Measurements from ENCODE around the gene TFAP2A.

Gene TFAP2A

GRCh38 chr6:10373642-10374359 is 41.1 kb downstream of the TFAP2A start:
- ChIA-PET CTCF (interaction anchor here (0.8 kb wide), 1 partner anchor 63 kb away, joined by 3 read pairs; no protein-coding TSS in a partner anchor), POLR2A (no interaction called here)
- Histone ChIP-seq H3K36me3 (ENCODE audit: control insufficient read depth in 2 of 2, insufficient read depth in 1 of 2, low read length in 2 of 2) (no peaks in the 10 kb centered on the region), H3K4me3 (ENCODE audit: low read depth, low read length) (no peak overlapping the region), H3K4me1 (ENCODE audit: control insufficient read depth, insufficient read depth, low read length) (no peaks in the 10 kb centered on the region), H3K9me3 (ENCODE audit: control insufficient read depth, insufficient read depth, low read depth, low read length) (no peaks in the 10 kb centered on the region), H3K27ac (ENCODE audit: extremely low read depth, low read depth, low read length) (no peak overlapping the region)
- TF ChIP-seq ZNF518A (tag by site-specific recombination; conservative IDR thresholded peaks at IDR 0.05; ENCODE audit: low read depth), result no peak
- no peak for TF ChIP-seq KLF16 (tag by site-specific recombination; IDR thresholded peaks at IDR 0.05)
- peak; percentile 33; the same call in 1 of the 2 replicates for TF ChIP-seq PRDM6 (tag by site-specific recombination; IDR thresholded peaks at IDR 0.05)
- TF ChIP-seq ZNF530 (tag by site-specific recombination; IDR thresholded peaks at IDR 0.05; ENCODE audit: low read depth), result no peak
- no peak for TF ChIP-seq ZNF146 (tag by site-specific recombination; IDR thresholded peaks at IDR 0.05)
- no peak for TF ChIP-seq SCRT2 (tag by site-specific recombination; IDR thresholded peaks at IDR 0.05)
- TF ChIP-seq ZNF404 (tag by site-specific recombination; IDR thresholded peaks at IDR 0.05), result no peak
- peak; percentile 45; the same call in 1 of the 2 replicates for TF ChIP-seq ZBTB17 (tag by site-specific recombination; IDR thresholded peaks at IDR 0.05)
- no peak for TF ChIP-seq ZNF132 (tag by site-specific recombination; IDR thresholded peaks at IDR 0.05; ENCODE audit: borderline replicate concordance)
- TF ChIP-seq ZNF48 (tag by site-specific recombination; IDR thresholded peaks at IDR 0.05), result no peak
- no peak for TF ChIP-seq ZNF239 (tag by site-specific recombination; IDR thresholded peaks at IDR 0.05)
- no peak for TF ChIP-seq ZNF274 (IDR thresholded peaks at IDR 0.05; ENCODE audit: low read length)
- no peak for TF ChIP-seq ZNF274 (tag by site-specific recombination; IDR thresholded peaks at IDR 0.05; ENCODE audit: borderline replicate concordance)
- peak; percentile 67; the same call in 1 of the 2 replicates for TF ChIP-seq KLF1 (tag by site-specific recombination; IDR thresholded peaks at IDR 0.05)
- no peak for TF ChIP-seq AEBP2 (tag by site-specific recombination; IDR thresholded peaks at IDR 0.05; ENCODE audit: borderline replicate concordance)
- no peak for TF ChIP-seq ZNF621 (tag by site-specific recombination; IDR thresholded peaks at IDR 0.05)
- no peak for TF ChIP-seq ZFP69B (tag by site-specific recombination; IDR thresholded peaks at IDR 0.05)

- Histone ChIP-seq H3K9me3 (ENCODE audit: control insufficient read depth, insufficient read depth, low read depth, low read length) (no peaks in the 10 kb centered on the region), H3K4me1 (ENCODE audit: control insufficient read depth, insufficient read depth, low read length) (no peaks in the 10 kb centered on the region), H3K27ac (ENCODE audit: extremely low read depth, low read depth, low read length) (no peak overlapping the region), H3K36me3 (ENCODE audit: control insufficient read depth in 2 of 2, insufficient read depth in 1 of 2, low read length in 2 of 2) (no peaks in the 10 kb centered on the region), H3K4me3 (ENCODE audit: low read depth, low read length) (no peak overlapping the region)
- peak; percentile 81 for TF ChIP-seq ZNF184 (tag by site-specific recombination; IDR thresholded peaks at IDR 0.05)
- peak; percentile 64 for TF ChIP-seq ZNF629 (tag by site-specific recombination; IDR thresholded peaks at IDR 0.05)
- no peak for TF ChIP-seq ZNF416 (tag by site-specific recombination; IDR thresholded peaks at IDR 0.05)
- ChIA-PET POLR2A (no interaction called here), CTCF (no interaction called here)
Observed at GRCh38 chr6:10369896-10370295, 45.0 kb downstream of the TFAP2A start.

All from HEK293 (cell line).